Dendritic cell treated with granulocyte-macrophage colony-stimulating factor and Interleukin-4, amounts not matched to agents 40 ng/mL and 50 ng/mL, for 4 days (primary cell): Measurements from ENCODE around the gene SRBD1.
A peak's percentile ranks its signal among the peaks of the same experiment; 100 is the strongest.

ENCODE experiments used
- H3K27ac Mint-ChIP-seq: one replicate; pipeline ENCODE4 v1.8.0; 2022; ENCODE audit warnings: mild to moderate bottlenecking, mixed read lengths
- H3K27me3 Mint-ChIP-seq: one replicate; pipeline ENCODE4 v1.8.0; 2022; ENCODE audit warnings: mild to moderate bottlenecking, mixed read lengths
- H3K36me3 Mint-ChIP-seq: one replicate; pipeline ENCODE4 v1.8.0; 2022; ENCODE audit warnings: low read depth, mixed read lengths
- H3K4me1 Mint-ChIP-seq: one replicate; pipeline ENCODE4 v1.8.0; 2022; ENCODE audit warnings: low read depth, mixed read lengths
- H3K4me3 Mint-ChIP-seq: one replicate; pipeline ENCODE4 v1.8.0; 2022; ENCODE audit warnings: mild to moderate bottlenecking, moderate library complexity, mixed read lengths
- H3K9me3 Mint-ChIP-seq: one replicate; pipeline ENCODE4 v1.8.0; 2022; ENCODE audit warnings: mixed read lengths
- intact Hi-C: fragments of 100-400 bp; cut with micrococcal nuclease; formaldehyde crosslinking; loops from one replicate; pipeline ENCODE4 v1.15.0; 2022

Gene SRBD1

DNA sequence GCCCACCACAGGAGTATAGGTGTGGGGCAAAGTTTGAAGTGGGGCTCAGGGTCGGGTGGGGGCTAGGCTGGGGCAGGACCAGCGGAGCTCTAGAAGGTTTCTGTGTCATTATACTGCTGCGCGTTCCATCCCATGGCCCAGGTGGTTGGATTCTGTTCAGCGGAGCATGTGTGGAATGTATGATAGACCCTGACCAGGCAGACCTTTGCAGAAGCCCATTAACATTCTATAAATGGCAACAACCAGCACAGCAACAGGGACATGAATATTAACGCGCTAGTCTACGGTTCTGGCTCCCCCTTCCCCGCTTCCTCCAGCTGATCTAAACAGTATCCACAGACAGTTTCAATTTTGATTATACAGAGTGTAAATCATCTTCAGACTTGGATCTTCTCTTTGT, 36.3 kb upstream of the SRBD1 start:
- Mint-ChIP-seq H3K27me3 (peaks cover 32% of the 10 kb centered on the region), H3K36me3 (peaks cover 7% of the 10 kb centered on the region), H3K4me1 (peaks cover 27% of the 10 kb centered on the region), H3K4me3 (no peak overlapping the region), H3K27ac (no peak overlapping the region), H3K9me3 (no peaks in the 10 kb centered on the region)
- intact Hi-C loops = no loop called here

- Mint-ChIP-seq H3K4me3 (no peak overlapping the region), H3K27ac (no peak overlapping the region), H3K4me1 (peaks cover 20% of the 10 kb centered on the region), H3K9me3 (no peaks in the 10 kb centered on the region), H3K27me3 (peaks cover 32% of the 10 kb centered on the region), H3K36me3 (peaks cover 7% of the 10 kb centered on the region)
- intact Hi-C loops = no loop called here
These were observed 35.2 kb upstream of the SRBD1 start for GRCh38 chr2:45646289-45646688.

- H3K27ac Mint-ChIP-seq = peak overlapping the region; percentile 79
- peaks cover 13% of the 10 kb centered on the region for H3K4me1 Mint-ChIP-seq
- peaks cover 53% of the 10 kb centered on the region for H3K27me3 Mint-ChIP-seq
These were observed 32.8 kb upstream of the SRBD1 start for GRCh38 chr2:45643543-45644542.

DNA sequence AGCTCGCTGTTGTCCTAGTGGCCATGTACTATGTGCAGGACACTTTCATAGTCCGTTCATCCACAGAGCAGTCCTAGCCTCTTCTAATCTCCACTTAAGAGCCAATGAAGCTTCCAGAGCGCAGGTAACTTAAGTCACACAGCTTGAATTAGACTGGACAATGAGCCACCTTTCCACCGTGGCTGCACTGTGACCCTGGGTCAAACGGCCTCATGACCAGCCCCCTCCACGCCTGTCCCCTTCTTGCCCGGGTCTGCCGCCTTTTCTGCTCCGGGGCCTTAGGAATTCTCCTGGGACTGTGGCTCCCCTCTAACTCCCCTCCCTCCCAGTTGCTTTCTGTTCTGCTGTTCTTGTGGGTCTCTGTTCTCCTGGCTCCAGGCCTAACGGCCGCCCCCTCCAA, 32.0 kb upstream of the SRBD1 start:
- H3K27me3 Mint-ChIP-seq = peaks cover 57% of the 10 kb centered on the region
- peak overlapping the region; percentile 79 for H3K27ac Mint-ChIP-seq
- no peaks in the 10 kb centered on the region for H3K36me3 Mint-ChIP-seq
- H3K9me3 Mint-ChIP-seq = no peaks in the 10 kb centered on the region
- H3K4me1 Mint-ChIP-seq = peaks cover 16% of the 10 kb centered on the region
- H3K4me3 Mint-ChIP-seq = peak overlapping the region; percentile 78
- intact Hi-C loops = loop anchor here (1.0 kb wide), 2 partner anchors 135 to 293 kb away; no protein-coding TSS in a partner anchor

More at GRCh38 chr2:45643543-45644542, 32.8 kb upstream of the SRBD1 start:
- Mint-ChIP-seq H3K9me3 (no peaks in the 10 kb centered on the region), H3K4me3 (peak overlapping the region; percentile 78), H3K36me3 (no peaks in the 10 kb centered on the region)
- intact Hi-C loops = loop anchor here (1.0 kb wide), 2 partner anchors 134 to 292 kb away; no protein-coding TSS in a partner anchor

DNA sequence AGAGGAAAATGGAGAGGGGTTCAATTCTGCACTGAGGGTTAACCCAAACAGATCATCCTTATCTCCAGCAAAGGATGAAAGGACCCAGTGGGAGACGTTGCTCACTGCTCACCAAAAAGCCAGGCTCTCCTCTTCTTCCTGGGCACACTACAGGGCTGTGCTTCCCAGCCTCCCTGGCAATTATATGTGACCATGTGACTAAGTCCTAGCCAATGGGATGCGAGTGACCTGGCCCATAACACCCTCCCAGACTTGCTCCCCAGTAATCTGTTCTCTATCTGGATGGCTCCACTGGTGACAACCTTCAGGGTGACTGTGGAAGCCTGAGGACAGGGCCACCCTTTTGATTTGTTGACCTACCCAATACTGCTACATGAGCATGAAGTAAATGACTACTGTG, 29.5 kb upstream of the SRBD1 start:
- H3K36me3 Mint-ChIP-seq = no peaks in the 10 kb centered on the region
- peaks cover 32% of the 10 kb centered on the region for H3K4me1 Mint-ChIP-seq
- intact Hi-C loops = no loop called here
- peaks cover 61% of the 10 kb centered on the region for H3K27me3 Mint-ChIP-seq
- no peaks in the 10 kb centered on the region for H3K9me3 Mint-ChIP-seq
- no peak overlapping the region for H3K4me3 Mint-ChIP-seq
- no peak overlapping the region for H3K27ac Mint-ChIP-seq

DNA sequence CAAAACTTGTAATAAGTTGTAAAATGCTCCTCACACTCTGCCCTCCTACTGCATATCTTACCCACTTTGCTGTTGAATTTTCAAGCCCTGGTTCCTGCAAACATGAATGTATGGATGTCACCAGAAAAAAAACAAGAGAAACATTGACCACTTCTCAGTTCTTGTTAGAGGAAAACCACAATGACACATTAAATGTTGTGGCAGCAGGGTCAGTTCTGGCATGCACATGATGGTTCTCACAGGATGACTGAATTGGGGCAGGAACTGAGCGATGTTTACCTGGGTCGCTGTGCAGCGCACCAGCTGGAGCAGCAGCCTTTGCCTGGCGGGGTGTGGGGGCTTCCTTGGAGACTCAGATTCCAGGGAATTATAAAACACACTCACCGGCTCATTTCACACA, 26.4 kb upstream of the SRBD1 start:
- Mint-ChIP-seq H3K4me1 (peaks cover 19% of the 10 kb centered on the region), H3K9me3 (no peaks in the 10 kb centered on the region), H3K27ac (peak overlapping the region; percentile 55), H3K4me3 (no peak overlapping the region), H3K36me3 (no peaks in the 10 kb centered on the region), H3K27me3 (peaks cover 41% of the 10 kb centered on the region)
- intact Hi-C loops = loop anchor here (2.0 to 5.0 kb wide), 2 partner anchors 27 to 255 kb away; partner anchors contain the start of gene SRBD1

- Mint-ChIP-seq H3K27ac (no peak overlapping the region), H3K36me3 (no peaks in the 10 kb centered on the region), H3K9me3 (no peaks in the 10 kb centered on the region), H3K4me3 (no peak overlapping the region), H3K4me1 (peaks cover 19% of the 10 kb centered on the region), H3K27me3 (peaks cover 29% of the 10 kb centered on the region)
- intact Hi-C loops = loop anchor here (2.0 to 5.0 kb wide), 2 partner anchors 25 to 256 kb away; partner anchors contain the start of gene SRBD1
These were observed 24.9 kb upstream of the SRBD1 start for GRCh38 chr2:45636008-45636407.

DNA sequence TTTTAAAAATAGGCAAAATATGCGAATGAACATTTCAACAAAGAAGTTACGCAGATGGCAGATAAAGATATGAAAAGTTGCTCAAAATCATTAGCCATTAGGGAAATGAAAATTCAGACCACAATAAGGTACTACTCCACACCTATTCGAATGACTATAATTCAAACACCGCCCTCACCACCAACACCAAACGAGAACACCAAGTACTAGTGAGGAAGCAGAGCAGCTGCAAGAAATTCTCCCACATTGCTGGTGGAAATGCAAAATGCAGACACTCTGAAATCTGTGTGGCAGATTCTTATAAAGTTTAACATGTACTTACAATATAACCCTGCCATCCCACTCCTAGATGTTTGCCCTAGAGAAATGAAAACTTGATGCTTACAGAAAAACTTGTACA, 23.2 kb upstream of the SRBD1 start:
- Mint-ChIP-seq H3K27ac (no peak overlapping the region), H3K4me1 (peaks cover 19% of the 10 kb centered on the region), H3K36me3 (no peaks in the 10 kb centered on the region), H3K27me3 (peaks cover 13% of the 10 kb centered on the region), H3K9me3 (no peaks in the 10 kb centered on the region), H3K4me3 (no peak overlapping the region)
- intact Hi-C loops = no loop called here

DNA sequence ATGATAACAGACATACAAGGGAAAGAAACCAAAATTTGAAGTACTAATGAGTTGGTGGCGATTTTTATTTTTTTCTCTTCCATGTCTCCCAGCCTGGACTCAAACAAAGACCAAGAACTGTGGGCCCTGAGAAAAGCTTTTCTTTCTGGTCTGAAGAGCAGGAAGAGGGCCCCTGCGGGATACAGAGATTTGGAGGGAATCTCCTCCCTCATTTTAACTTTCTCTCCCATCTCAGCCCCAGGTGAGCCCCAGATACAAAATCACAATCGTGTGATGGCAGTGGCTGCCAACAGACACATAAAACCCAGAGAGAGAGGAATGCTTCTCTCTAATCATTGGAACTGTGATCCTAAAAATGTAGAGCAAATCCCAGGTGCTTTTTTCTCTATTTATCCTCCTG, 20.9 kb upstream of the SRBD1 start:
- Mint-ChIP-seq H3K27ac (no peak overlapping the region), H3K4me1 (peaks cover 5% of the 10 kb centered on the region), H3K9me3 (no peaks in the 10 kb centered on the region), H3K36me3 (no peaks in the 10 kb centered on the region), H3K4me3 (no peak overlapping the region), H3K27me3 (no peaks in the 10 kb centered on the region)
- intact Hi-C loops = no loop called here

GRCh38 chr2:45631319-45631718, 20.3 kb upstream of the SRBD1 start:
- Mint-ChIP-seq H3K4me3 (no peak overlapping the region), H3K27ac (no peak overlapping the region), H3K9me3 (no peaks in the 10 kb centered on the region), H3K27me3 (no peaks in the 10 kb centered on the region), H3K36me3 (no peaks in the 10 kb centered on the region), H3K4me1 (peaks cover 5% of the 10 kb centered on the region)
- intact Hi-C loops = no loop called here

- H3K36me3 Mint-ChIP-seq = no peaks in the 10 kb centered on the region
- no peaks in the 10 kb centered on the region for H3K9me3 Mint-ChIP-seq
- no peak overlapping the region for H3K27ac Mint-ChIP-seq
- no peak overlapping the region for H3K4me3 Mint-ChIP-seq
- intact Hi-C loops = no loop called here
- H3K4me1 Mint-ChIP-seq = no peaks in the 10 kb centered on the region
- no peaks in the 10 kb centered on the region for H3K27me3 Mint-ChIP-seq
These were observed 18.9 kb upstream of the SRBD1 start for GRCh38 chr2:45629971-45630370.

GRCh38 chr2:45627911-45628310, 16.8 kb upstream of the SRBD1 start:
- intact Hi-C loops = no loop called here
- Mint-ChIP-seq H3K4me3 (no peak overlapping the region), H3K36me3 (no peaks in the 10 kb centered on the region), H3K4me1 (no peaks in the 10 kb centered on the region), H3K27me3 (no peaks in the 10 kb centered on the region), H3K27ac (no peak overlapping the region), H3K9me3 (no peaks in the 10 kb centered on the region)

GRCh38 chr2:45626387-45627221, 15.5 kb upstream of the SRBD1 start:
- Mint-ChIP-seq H3K36me3 (no peaks in the 10 kb centered on the region), H3K27me3 (no peaks in the 10 kb centered on the region), H3K27ac (no peak overlapping the region), H3K4me1 (no peaks in the 10 kb centered on the region), H3K9me3 (no peaks in the 10 kb centered on the region), H3K4me3 (no peak overlapping the region)
- intact Hi-C loops = no loop called here

DNA sequence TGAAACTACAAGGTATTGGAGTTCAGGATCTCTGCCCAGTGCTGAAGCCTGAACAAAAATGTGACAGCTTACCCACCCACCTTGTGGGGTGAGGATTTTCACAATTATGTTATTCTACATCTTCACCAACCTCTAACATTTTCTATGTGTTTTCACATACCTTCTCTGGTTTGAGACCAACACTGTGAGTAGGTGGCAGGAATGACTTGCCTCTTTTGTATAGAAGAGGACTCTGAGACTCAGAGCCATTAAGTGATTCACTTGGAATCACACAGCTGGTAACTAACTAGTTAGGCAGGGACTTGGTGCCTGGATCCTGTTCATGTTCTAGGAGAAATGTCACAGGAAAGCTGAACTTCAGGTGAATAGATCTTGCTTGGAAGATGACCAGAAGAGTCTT, 14.8 kb upstream of the SRBD1 start:
- H3K4me1 Mint-ChIP-seq = no peaks in the 10 kb centered on the region
- H3K27me3 Mint-ChIP-seq = no peaks in the 10 kb centered on the region
- no peak overlapping the region for H3K27ac Mint-ChIP-seq
- no peaks in the 10 kb centered on the region for H3K36me3 Mint-ChIP-seq
- intact Hi-C loops = no loop called here
- no peak overlapping the region for H3K4me3 Mint-ChIP-seq
- no peaks in the 10 kb centered on the region for H3K9me3 Mint-ChIP-seq
